ENCODE data around the gene CCDC82.

DNA sequence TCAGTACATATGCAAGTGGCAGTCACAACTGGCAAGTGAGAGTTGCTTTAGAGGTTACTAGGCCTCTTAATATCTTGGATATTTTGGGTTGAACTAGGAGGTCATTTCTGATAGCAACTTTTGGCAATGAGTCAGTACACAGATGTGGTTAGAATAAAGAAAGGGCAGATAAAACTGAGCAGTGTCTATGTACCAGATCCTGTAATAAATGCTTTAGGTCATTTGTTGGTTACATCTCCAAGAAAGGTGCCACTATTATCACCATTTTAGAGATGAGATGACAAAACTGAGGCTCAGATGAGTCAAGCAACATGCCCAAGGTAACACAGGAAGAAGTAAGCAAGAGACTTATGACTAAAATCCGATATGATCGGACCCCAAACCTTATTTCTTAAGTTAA is 71.7 kb downstream of the CCDC82 start:
- TF ChIP-seq, protein P1, sequence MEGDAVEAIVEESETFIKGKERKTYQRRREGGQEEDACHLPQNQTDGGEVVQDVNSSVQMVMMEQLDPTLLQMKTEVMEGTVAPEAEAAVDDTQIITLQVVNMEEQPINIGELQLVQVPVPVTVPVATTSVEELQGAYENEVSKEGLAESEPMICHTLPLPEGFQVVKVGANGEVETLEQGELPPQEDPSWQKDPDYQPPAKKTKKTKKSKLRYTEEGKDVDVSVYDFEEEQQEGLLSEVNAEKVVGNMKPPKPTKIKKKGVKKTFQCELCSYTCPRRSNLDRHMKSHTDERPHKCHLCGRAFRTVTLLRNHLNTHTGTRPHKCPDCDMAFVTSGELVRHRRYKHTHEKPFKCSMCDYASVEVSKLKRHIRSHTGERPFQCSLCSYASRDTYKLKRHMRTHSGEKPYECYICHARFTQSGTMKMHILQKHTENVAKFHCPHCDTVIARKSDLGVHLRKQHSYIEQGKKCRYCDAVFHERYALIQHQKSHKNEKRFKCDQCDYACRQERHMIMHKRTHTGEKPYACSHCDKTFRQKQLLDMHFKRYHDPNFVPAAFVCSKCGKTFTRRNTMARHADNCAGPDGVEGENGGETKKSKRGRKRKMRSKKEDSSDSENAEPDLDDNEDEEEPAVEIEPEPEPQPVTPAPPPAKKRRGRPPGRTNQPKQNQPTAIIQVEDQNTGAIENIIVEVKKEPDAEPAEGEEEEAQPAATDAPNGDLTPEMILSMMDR (conservative IDR thresholded peaks at IDR 0.05; ENCODE audit: low read length), result no peak
- no peak for TF ChIP-seq EZH2phosphoT487 (IDR thresholded peaks at IDR 0.05; ENCODE audit: borderline replicate concordance, low read depth, low read length)
